Kidney epithelial cell (primary cell): Measurements from ENCODE around the gene HDAC7. TPM values are rescaled to one million over a fixed set of nuclear protein-coding genes. Genes with fewer than 3 reads are reported as not detected.

Source experiments
- DNase-seq: peaks from one replicate; pipeline ENCODE4 v3.0.0-alpha.2; 2010; ENCODE audit warnings: low read depth
- H3K27me3 ChIP-seq: 2 replicates; pipeline ENCODE4 v1.6.0; 2011; ENCODE audit warnings: low read length; ENCODE audit not compliant: control insufficient read depth, insufficient read depth
- H3K36me3 ChIP-seq: 2 replicates; pipeline ENCODE4 v1.5.1; 2011; ENCODE audit warnings: low read length; ENCODE audit not compliant: control insufficient read depth, insufficient read depth
- H3K4me3 ChIP-seq: 2 replicates; pipeline ENCODE4 v1.5.1; 2011; ENCODE audit warnings: low read depth, mild to moderate bottlenecking, control low read depth, low read length
- total RNA-seq: library from RNA; depleted of rRNA; stranded (reverse); fragments of >200 nt; gene quantifications from 2 replicates; pipeline ENCODE4 v1.2.3, GENCODE V29; 2015
- TF ChIP-seq, protein P1 (sequence below): IDR thresholded peaks from 2 replicates; pipeline ENCODE4 v1.5.1; 2011; ENCODE audit warnings: mild to moderate bottlenecking, moderate library complexity, low read length, control low read depth, inconsistent platforms; ENCODE audit not compliant: insufficient read depth, poor library complexity, severe bottlenecking

The HDAC7 gene
- total RNA-seq, 1 donor from 2014 or later, result 52.1 TPM

DNA sequence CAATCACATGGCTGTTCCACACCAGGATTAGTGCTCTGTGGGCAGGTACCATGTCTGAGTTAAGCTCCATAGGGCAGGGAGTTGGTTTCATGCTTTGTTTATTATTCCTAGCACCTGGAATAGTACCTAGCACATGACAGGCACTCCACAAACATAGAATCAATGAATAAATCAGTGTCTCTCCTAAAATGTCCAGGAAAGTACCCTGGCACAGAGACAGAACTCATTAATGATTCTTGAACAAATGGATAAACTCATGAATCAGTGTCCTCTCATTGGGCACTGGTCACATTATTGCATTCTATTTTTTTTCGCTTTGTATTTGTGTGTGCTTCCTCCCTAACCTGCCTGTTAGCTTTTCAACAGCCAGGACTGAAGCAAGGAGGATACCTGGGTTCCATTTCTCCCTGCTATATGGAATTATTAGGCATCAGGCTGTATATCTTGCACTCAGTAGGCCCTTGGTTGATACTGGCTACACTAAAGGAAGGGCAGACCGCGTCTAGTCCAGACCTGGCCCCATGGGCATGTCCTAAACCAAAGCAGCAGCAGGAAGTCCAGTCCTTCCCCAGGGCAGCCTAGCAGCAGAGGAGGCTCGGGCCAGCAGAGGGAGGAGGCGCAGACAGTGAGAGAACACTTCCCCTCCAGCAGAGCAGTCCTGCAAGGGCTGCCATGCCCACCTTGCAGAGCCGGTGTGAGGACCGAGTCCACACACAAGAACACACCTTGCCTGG is 18.4 kb downstream of the HDAC7 start:
- DNase-seq, result no peak
- H3K36me3 ChIP-seq, result peaks cover 3% of the 10 kb centered on the region
- TF ChIP-seq, protein P1, sequence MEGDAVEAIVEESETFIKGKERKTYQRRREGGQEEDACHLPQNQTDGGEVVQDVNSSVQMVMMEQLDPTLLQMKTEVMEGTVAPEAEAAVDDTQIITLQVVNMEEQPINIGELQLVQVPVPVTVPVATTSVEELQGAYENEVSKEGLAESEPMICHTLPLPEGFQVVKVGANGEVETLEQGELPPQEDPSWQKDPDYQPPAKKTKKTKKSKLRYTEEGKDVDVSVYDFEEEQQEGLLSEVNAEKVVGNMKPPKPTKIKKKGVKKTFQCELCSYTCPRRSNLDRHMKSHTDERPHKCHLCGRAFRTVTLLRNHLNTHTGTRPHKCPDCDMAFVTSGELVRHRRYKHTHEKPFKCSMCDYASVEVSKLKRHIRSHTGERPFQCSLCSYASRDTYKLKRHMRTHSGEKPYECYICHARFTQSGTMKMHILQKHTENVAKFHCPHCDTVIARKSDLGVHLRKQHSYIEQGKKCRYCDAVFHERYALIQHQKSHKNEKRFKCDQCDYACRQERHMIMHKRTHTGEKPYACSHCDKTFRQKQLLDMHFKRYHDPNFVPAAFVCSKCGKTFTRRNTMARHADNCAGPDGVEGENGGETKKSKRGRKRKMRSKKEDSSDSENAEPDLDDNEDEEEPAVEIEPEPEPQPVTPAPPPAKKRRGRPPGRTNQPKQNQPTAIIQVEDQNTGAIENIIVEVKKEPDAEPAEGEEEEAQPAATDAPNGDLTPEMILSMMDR, result peak; percentile 39
- H3K4me3 ChIP-seq, result no peak overlapping the region
- H3K27me3 ChIP-seq, result no peaks in the 10 kb centered on the region

DNA sequence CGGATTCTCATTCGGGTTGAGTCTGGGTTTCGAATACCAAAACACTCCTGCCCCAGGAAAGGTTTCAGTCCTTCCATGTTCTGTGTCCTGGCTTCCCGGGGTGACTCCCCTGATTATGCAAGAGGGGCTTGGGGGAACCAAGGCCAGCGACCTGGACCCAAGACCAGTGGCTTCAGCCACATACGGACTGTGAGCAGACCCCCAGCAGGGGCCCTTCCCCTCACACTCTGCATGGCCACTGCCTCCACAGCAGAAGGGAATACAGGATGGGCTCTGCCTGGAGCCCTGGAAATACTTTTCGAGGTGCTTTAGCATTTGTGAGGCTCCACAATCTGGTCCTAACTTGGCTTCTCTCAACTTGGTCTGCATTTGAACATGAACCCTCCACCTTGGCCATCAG is 19.1 kb downstream of the HDAC7 start:
- peaks cover 3% of the 10 kb centered on the region for H3K36me3 ChIP-seq
- no peak for DNase-seq
- TF ChIP-seq, protein P1, result no peak
- no peaks in the 10 kb centered on the region for H3K27me3 ChIP-seq
- H3K4me3 ChIP-seq, result no peak overlapping the region

DNA sequence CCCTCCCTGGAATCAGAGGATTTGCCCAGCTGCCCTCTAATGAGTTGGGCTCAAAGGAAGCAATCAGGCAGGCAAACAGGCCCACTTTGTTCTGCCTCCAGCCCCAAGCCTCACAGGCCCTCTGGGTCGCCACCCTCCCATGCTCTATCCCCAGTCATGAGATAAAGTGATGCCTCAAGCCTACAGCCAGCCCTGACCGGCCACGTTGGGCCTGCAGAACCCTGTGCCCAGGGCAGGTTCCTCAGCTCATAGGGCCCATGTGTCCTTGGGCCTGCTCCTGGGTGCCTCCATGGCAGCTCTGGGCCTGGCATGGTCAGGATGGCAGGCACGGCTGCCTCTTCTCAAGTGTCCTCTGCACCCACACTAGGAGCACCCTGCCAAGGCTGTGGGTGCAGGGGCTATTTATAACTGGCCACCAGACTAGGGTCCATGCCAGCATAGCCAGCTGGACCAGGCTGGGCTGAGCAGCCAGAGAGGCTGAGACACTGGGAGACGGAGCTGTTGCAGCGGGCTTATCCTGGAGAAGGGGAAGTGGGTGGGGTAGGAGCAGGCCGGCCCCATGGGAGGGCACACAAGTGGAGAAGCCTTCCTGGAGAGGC is 20.2 kb downstream of the HDAC7 start:
- H3K36me3 ChIP-seq, result peaks cover 4% of the 10 kb centered on the region
- DNase-seq, result no peak
- H3K4me3 ChIP-seq, result no peak overlapping the region
- TF ChIP-seq, protein P1, result no peak
- H3K27me3 ChIP-seq, result no peaks in the 10 kb centered on the region

DNA sequence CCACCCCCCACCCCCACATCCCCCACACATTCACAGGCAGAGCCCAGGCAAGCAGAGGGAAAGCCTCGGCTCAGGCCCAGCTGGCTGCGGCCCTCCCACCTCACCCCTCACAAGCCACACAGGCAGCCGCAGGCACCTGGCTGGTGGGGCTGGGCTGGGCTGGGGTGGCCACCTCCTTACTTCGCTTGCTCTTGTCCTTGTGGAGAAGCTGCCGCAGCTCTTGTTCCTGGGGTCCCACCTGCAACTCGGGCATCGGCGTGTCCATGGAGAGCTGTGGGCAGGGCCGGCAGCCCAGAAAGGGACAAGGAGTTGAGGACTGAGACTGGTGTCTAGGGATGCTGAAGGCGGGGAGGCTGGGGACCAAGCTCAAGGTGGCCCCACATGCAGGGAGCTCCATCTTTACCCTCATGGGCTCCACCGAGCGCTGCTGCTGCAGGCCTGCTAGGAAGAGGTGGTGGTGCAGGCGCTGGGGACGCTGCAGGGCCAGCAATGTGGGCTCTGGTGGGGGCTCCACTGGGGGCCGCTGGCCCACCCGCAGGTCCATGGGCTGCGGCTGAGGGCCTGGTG is 21.2 kb downstream of the HDAC7 start:
- no peaks in the 10 kb centered on the region for H3K27me3 ChIP-seq
- H3K36me3 ChIP-seq, result peaks cover 8% of the 10 kb centered on the region
- TF ChIP-seq, protein P1, result no peak
- DNase-seq, result no peak
- H3K4me3 ChIP-seq, result no peak overlapping the region

DNA sequence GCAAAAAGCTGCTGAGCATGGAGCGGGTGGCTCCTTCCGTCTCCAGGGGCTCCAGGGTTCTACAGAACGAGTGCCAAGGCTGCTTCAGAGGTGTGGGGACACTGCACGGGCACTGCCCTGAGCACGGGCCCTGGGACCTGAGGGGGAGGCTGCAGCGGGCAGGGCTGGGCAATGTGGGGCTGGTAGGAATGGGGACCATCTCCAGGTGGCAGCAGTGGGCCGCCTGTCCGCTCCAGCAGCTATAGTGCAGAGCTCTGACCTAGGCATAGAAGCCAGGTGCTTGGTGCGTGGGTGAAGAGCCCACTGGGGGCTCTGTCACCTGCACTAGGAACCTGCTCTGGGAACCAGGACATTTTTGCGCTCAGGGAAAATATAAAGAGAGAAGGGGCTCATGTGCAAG is 22.3 kb downstream of the HDAC7 start:
- TF ChIP-seq, protein P1, result peak; percentile 49
- Histone ChIP-seq H3K27me3 (no peaks in the 10 kb centered on the region), H3K4me3 (no peak overlapping the region), H3K36me3 (peaks cover 8% of the 10 kb centered on the region)
- no peak for DNase-seq
